DND-41 (cell line): Measurements from ENCODE around the gene PKD1.

Source experiments
- EZH2 ChIP-seq: IDR thresholded peaks from 3 replicates; pipeline ENCODE4 v1.6.1; 2012; ENCODE audit warnings: borderline replicate concordance, low read depth, mild to moderate bottlenecking, moderate library complexity, low read length, inconsistent platforms; ENCODE audit not compliant: severe bottlenecking
- TF ChIP-seq, protein P1 (sequence below): IDR thresholded peaks from 2 replicates; pipeline ENCODE4 v1.5.1; 2012; ENCODE audit warnings: borderline replicate concordance, low read length, moderate library complexity, mild to moderate bottlenecking; ENCODE audit not compliant: poor library complexity, severe bottlenecking; ENCODE audit errors: extremely low read depth

DNA sequence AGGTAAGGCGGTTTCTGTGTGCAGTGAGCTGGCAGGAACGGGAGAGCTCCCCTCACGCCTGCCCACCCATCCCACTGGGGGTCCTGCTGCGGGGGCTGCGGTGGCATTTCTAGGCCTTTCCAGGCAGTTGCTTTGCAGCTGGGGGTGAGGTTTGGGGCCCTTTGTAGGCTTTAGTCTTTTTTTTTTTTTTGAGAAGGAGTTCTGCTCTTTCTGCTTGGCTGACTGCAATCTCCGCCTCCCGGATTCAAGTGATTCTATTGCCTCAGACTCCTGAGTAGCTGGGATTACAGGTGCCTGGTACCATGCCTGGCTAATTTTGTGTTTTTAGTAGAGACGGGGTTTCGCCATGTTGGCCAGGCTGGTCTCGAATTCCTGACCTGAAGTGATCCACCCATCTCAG, 76.8 kb downstream of the PKD1 start:
- TF ChIP-seq, protein P1, sequence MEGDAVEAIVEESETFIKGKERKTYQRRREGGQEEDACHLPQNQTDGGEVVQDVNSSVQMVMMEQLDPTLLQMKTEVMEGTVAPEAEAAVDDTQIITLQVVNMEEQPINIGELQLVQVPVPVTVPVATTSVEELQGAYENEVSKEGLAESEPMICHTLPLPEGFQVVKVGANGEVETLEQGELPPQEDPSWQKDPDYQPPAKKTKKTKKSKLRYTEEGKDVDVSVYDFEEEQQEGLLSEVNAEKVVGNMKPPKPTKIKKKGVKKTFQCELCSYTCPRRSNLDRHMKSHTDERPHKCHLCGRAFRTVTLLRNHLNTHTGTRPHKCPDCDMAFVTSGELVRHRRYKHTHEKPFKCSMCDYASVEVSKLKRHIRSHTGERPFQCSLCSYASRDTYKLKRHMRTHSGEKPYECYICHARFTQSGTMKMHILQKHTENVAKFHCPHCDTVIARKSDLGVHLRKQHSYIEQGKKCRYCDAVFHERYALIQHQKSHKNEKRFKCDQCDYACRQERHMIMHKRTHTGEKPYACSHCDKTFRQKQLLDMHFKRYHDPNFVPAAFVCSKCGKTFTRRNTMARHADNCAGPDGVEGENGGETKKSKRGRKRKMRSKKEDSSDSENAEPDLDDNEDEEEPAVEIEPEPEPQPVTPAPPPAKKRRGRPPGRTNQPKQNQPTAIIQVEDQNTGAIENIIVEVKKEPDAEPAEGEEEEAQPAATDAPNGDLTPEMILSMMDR = no peak
- TF ChIP-seq EZH2 = no peak
